HepG2 (cell line): ENCODE data around the gene CTNNA1. TPM values are rescaled to one million over a fixed set of nuclear protein-coding genes. Genes with fewer than 3 reads are reported as not detected.

Source experiments
- ATAC-seq: fragments of 200-7000 bp; cut with Tn5 transposase; 3 replicates; pipeline ENCODE4 v1.9.1; 2020; ENCODE audit warnings: mild to moderate bottlenecking, moderate library complexity
- BruUV-seq: library from RNA; stranded (reverse); fragments of 400-500 nt; replicated peaks from 2 replicates; lab custom pipeline; 2021; lab: Mats Ljungman, UMichigan
- CTCF ChIA-PET: fragments of 300-600 bp; formaldehyde crosslinking; extraction: SDS; loops from one replicate; lab custom pipeline; 2021; ENCODE audit warnings: low total read pairs, inconsistent platforms, low intra/inter-chr PET ratio; lab: Yijun Ruan, JAX
- POLR2A ChIA-PET: fragments of 350-600 bp; sonication (Branson Sonifier 250); formaldehyde crosslinking; loops from one replicate; lab custom pipeline; 2020; ENCODE audit warnings: antibody characterized with exemption, inconsistent platforms; lab: Yijun Ruan, JAX
- DNase-seq: peaks from one replicate; pipeline ENCODE4 v3.0.0-alpha.2; 2015; ENCODE audit warnings: low spot score
- FAIRE-seq: peaks from 3 replicates; lab custom pipeline; 2011; peaks lifted over from hg19 to GRCh38; lab: Jason Lieb, UNC
- H2AFZ ChIP-seq: one replicate; pipeline ENCODE4 v1.6.1; 2011; ENCODE audit warnings: low read length, inconsistent platforms
- H3K27ac ChIP-seq: fragments of 300-600 bp; 3 replicates; pipeline ENCODE4 v1.8.0; 2011; ENCODE audit warnings: mixed run types, mild to moderate bottlenecking, mixed read lengths, low read length, inconsistent platforms; ENCODE audit not compliant: insufficient read depth; ENCODE audit errors: extremely low read length
- H3K27me3 ChIP-seq, 2 experiments: fragments of 200-600 bp in 1 of 2; 2 replicates in 1 of 2; 3 replicates in 1 of 2; pipeline versions ENCODE4 v1.6.0 to v1.8.0; 2011; ENCODE audit warnings: low read length in 2 of 2, mild to moderate bottlenecking in 2 of 2, moderate library complexity in 2 of 2, inconsistent platforms in 1 of 2; ENCODE audit not compliant: insufficient read depth in 2 of 2, control insufficient read depth in 1 of 2
- H3K36me3 ChIP-seq, 2 experiments: fragments of 200-600 bp in 1 of 2; replicated peaks in 1 of 2; 2 replicates in 1 of 2; 3 replicates in 1 of 2; pipeline versions ENCODE4 v1.5.1 to v1.8.0; 2011; ENCODE audit warnings: low read length in 2 of 2, inconsistent platforms in 1 of 2; ENCODE audit not compliant: insufficient read depth in 2 of 2, control insufficient read depth in 1 of 2
- H3K4me1 ChIP-seq: 2 replicates; pipeline ENCODE4 v1.5.1; 2012; ENCODE audit warnings: low read length, inconsistent platforms; ENCODE audit not compliant: insufficient read depth
- H3K4me2 ChIP-seq: 2 replicates; pipeline ENCODE4 v1.6.0; 2011; ENCODE audit warnings: low read depth, low read length, inconsistent platforms
- H3K4me3 ChIP-seq, 3 experiments: fragments of 200-600 bp in 1 of 3; sonication (generic), shearing (Covaris generic) in 1 of 3; replicated peaks in 1 of 3; 2 replicates each; pipeline ENCODE4 v1.5.1; 2011 to 2016; ENCODE audit warnings: low read length in 3 of 3, inconsistent platforms in 2 of 3, low read depth in 2 of 3, mild to moderate bottlenecking in 2 of 3, control low read depth in 1 of 3, mixed read lengths in 1 of 3; ENCODE audit not compliant: insufficient read depth in 1 of 3
- H3K79me2 ChIP-seq: one replicate; pipeline ENCODE4 v1.6.1; 2011; ENCODE audit warnings: low read length, inconsistent platforms; ENCODE audit not compliant: insufficient read depth
- H3K9ac ChIP-seq: 2 replicates; pipeline ENCODE4 v1.6.0; 2011; ENCODE audit warnings: mild to moderate bottlenecking, low read depth, low read length, inconsistent platforms; ENCODE audit not compliant: insufficient read depth
- H3K9me3 ChIP-seq: 2 replicates; pipeline ENCODE4 v1.5.1; 2012; ENCODE audit warnings: mild to moderate bottlenecking, low read length
- H4K20me1 ChIP-seq: 2 replicates; pipeline ENCODE4 v1.6.0; 2011; ENCODE audit warnings: inconsistent platforms, mild to moderate bottlenecking, low read length, moderate library complexity; ENCODE audit not compliant: insufficient read depth
- RBM22 ChIP-seq: fragments of 200-400 bp; formaldehyde crosslinking; optimal IDR thresholded peaks from 2 replicates; pipeline ENCODE3; 2017; ENCODE audit warnings: mild to moderate bottlenecking, low read length, moderate library complexity
- SOX13 ChIP-seq, 3 experiments: fragments of 450-650 bp in 1 of 3; sonication (generic) in 1 of 3; formaldehyde crosslinking in 1 of 3; IDR thresholded peaks in 2 of 3; conservative IDR thresholded peaks in 1 of 3; 2 replicates each; pipeline versions ENCODE4 v1.5.0 to v1.6.1; 2016 to 2020; ENCODE audit warnings: antibody characterized with exemption in 1 of 3, mild to moderate bottlenecking in 1 of 3, missing compliant biosample characterization in 1 of 3, missing genetic modification reagents in 1 of 3, moderate library complexity in 1 of 3
- TEAD3 ChIP-seq: optimal IDR thresholded peaks from 2 replicates; pipeline ENCODE3; 2016; ENCODE audit warnings: borderline replicate concordance
- ZFP36L1 ChIP-seq: sonication (generic); formaldehyde crosslinking; IDR thresholded peaks from 2 replicates; pipeline ENCODE4 v1.8.0; 2022; ENCODE audit warnings: mild to moderate bottlenecking, missing genetic modification reagents, moderate library complexity
- ZNF10 ChIP-seq: sonication (generic); formaldehyde crosslinking; IDR thresholded peaks from 2 replicates; pipeline ENCODE4 v1.4.0; 2020; ENCODE audit warnings: mild to moderate bottlenecking, low read depth, missing genetic modification reagents, borderline replicate concordance
- ZNF12 ChIP-seq: sonication (generic); formaldehyde crosslinking; IDR thresholded peaks from 2 replicates; pipeline ENCODE4 v1.5.0; 2020; ENCODE audit warnings: missing genetic modification reagents
- ZNF230 ChIP-seq: sonication (generic); formaldehyde crosslinking; IDR thresholded peaks from 2 replicates; pipeline ENCODE4 v1.4.0; 2020; ENCODE audit warnings: mild to moderate bottlenecking, missing genetic modification reagents
- ZNF703 ChIP-seq: sonication (generic); formaldehyde crosslinking; IDR thresholded peaks from 2 replicates; pipeline ENCODE4 v1.5.1; 2020; ENCODE audit warnings: missing genetic modification reagents, mild to moderate bottlenecking, moderate library complexity, borderline replicate concordance
- ZNF775 ChIP-seq: sonication (generic); formaldehyde crosslinking; IDR thresholded peaks from 2 replicates; pipeline ENCODE4 v1.4.0; 2020; ENCODE audit warnings: missing genetic modification reagents, mild to moderate bottlenecking, moderate library complexity, borderline replicate concordance
- WGBS: methylation state at CpG from one replicate; pipeline ENCODE4 v1.1.6; 2017; ENCODE audit warnings: low lambda C conversion rate; 5-methylcytosine and 5-hydroxymethylcytosine counted together
- in situ Hi-C: cut with HindIII; loops from 2 replicates; pipeline ENCODE4 v1.10.0; 2017; ENCODE audit warnings: low pct_unique_long_range_greater_than_20kb; ENCODE audit not compliant: extremely low pct_ligation_motif_present
- intact Hi-C: fragments of 100-400 bp; cut with micrococcal nuclease; formaldehyde crosslinking; loops from one replicate; pipeline ENCODE4 v1.10.0; 2022; ENCODE audit not compliant: unreplicated experiment
- polyA plus RNA-seq, 8 experiments: library from polyadenylated mRNA; depleted of rRNA in 3 of 8; stranded (reverse) in 7 of 8; unstranded in 1 of 8; fragments of >200 nt; fragmentation: Illumina TruSeq in 4 of 8; extraction: Trizol in 4 of 8; gene quantifications; 2 replicates each; pipeline versions ENCODE4 v1.2.1 to v1.2.3, GENCODE V29; 2011 to 2016; ENCODE audit warnings: low read depth in 4 of 8, missing spikeins in 1 of 8, mixed read lengths in 1 of 8; ENCODE audit not compliant: insufficient read depth in 1 of 8
- total RNA-seq, 5 experiments: library from RNA; depleted of rRNA; stranded (reverse); fragments of >200 nt; fragmentation: Illumina TruSeq; extraction: Trizol; gene quantifications; 2 replicates each; pipeline ENCODE4 v1.2.3, GENCODE V29; 2016; ENCODE audit warnings: low read depth in 1 of 5
- TF ChIP-seq, protein P1 (sequence below): sonication (generic); formaldehyde crosslinking; IDR thresholded peaks from 2 replicates; pipeline ENCODE4 v1.4.0; 2020; ENCODE audit warnings: missing genetic modification reagents
- TF ChIP-seq, protein P2 (sequence below): sonication (generic); formaldehyde crosslinking; IDR thresholded peaks from 2 replicates; pipeline ENCODE4 v1.9.0; 2021; ENCODE audit warnings: missing genetic modification reagents, borderline replicate concordance
- TF ChIP-seq, protein P3 (sequence below): sonication (generic); formaldehyde crosslinking; conservative IDR thresholded peaks from 2 replicates; pipeline ENCODE4 v1.8.0; 2022; ENCODE audit warnings: mild to moderate bottlenecking, moderate library complexity, missing genetic modification reagents

Gene CTNNA1
- total and polyA plus RNA-seq, 2 of the 13 experiments (the other 11 are each of a cell fraction or from before 2014, with no cell fraction given), result 66.8 to 162 TPM

DNA sequence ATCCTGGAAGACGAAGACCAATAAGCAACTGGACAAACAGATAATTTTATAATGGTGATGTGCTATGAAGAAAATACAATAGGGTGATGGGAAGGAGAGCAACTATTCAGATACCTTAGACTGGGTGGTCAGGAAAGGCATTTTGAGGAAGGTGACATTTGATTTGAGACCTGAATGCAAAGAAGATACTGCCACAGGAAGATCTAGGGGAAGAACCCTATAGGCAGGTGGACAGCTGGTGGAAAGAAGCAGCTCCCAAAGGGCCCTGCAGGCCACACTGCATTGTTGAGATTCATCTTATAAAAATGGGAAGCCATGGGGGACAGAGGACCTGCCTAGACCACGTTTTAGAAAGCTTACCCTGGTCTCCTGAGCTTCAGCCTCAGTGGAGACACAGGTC, 19.7 kb upstream of the CTNNA1 start (continued):
- no peak for TF ChIP-seq ZNF12
- TF ChIP-seq, protein P1, sequence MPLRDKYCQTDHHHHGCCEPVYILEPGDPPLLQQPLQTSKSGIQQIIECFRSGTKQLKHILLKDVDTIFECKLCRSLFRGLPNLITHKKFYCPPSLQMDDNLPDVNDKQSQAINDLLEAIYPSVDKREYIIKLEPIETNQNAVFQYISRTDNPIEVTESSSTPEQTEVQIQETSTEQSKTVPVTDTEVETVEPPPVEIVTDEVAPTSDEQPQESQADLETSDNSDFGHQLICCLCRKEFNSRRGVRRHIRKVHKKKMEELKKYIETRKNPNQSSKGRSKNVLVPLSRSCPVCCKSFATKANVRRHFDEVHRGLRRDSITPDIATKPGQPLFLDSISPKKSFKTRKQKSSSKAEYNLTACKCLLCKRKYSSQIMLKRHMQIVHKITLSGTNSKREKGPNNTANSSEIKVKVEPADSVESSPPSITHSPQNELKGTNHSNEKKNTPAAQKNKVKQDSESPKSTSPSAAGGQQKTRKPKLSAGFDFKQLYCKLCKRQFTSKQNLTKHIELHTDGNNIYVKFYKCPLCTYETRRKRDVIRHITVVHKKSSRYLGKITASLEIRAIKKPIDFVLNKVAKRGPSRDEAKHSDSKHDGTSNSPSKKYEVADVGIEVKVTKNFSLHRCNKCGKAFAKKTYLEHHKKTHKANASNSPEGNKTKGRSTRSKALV (CRISPR knock-in tag), result no peak
- no peak for TF ChIP-seq ZNF230 (CRISPR knock-in tag)

DNA sequence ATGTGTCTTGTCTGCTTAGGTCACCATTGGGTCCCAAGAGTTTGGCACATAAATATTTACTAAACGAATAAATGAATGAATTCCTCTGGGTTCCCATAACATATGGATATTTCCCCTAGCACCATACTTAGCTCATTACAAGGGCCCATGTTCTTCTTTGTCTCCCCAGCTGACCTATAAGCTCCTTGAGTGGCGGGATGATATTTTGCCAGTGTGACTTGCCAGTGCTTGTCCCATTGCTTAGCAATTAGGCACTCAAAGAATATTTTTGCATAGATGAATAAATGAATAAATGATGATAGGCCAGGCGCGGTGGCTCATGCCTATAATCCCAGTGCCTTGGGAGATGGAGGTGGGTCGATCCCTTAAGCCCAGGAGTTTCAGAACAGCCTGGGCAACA, 16.9 kb upstream of the CTNNA1 start:
- ChIA-PET POLR2A (no interaction called here), CTCF (no interaction called here)
- Histone ChIP-seq H3K4me2 (no peak overlapping the region), H3K4me1 (peaks cover 30% of the 10 kb centered on the region), H2AFZ (no peak overlapping the region), H3K9me3 (no peaks in the 10 kb centered on the region), H3K9ac (no peak overlapping the region), H4K20me1 (no peaks in the 10 kb centered on the region), H3K4me3 (no peak overlapping the region), H3K27ac (no peak overlapping the region), H3K79me2 (no peaks in the 10 kb centered on the region), H3K27me3 (no peaks in the 10 kb centered on the region), H3K36me3 (no peaks in the 10 kb centered on the region)
- DNase-seq (no peak), ATAC-seq (no peak), FAIRE-seq (no peak)
- BruUV-seq, result no TSS peak
- TF ChIP-seq, protein P2, sequence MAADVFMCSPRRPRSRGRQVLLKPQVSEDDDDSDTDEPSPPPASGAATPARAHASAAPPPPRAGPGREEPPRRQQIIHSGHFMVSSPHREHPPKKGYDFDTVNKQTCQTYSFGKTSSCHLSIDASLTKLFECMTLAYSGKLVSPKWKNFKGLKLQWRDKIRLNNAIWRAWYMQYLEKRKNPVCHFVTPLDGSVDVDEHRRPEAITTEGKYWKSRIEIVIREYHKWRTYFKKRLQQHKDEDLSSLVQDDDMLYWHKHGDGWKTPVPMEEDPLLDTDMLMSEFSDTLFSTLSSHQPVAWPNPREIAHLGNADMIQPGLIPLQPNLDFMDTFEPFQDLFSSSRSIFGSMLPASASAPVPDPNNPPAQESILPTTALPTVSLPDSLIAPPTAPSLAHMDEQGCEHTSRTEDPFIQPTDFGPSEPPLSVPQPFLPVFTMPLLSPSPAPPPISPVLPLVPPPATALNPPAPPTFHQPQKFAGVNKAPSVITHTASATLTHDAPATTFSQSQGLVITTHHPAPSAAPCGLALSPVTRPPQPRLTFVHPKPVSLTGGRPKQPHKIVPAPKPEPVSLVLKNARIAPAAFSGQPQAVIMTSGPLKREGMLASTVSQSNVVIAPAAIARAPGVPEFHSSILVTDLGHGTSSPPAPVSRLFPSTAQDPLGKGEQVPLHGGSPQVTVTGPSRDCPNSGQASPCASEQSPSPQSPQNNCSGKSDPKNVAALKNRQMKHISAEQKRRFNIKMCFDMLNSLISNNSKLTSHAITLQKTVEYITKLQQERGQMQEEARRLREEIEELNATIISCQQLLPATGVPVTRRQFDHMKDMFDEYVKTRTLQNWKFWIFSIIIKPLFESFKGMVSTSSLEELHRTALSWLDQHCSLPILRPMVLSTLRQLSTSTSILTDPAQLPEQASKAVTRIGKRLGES, result no peak
- TF ChIP-seq ZFP36L1 (CRISPR knock-in tag) (no peak), ZNF703 (CRISPR knock-in tag) (no peak), TEAD3 (CRISPR knock-in tag) (no peak), ZNF775 (no peak), SOX13 (IDR thresholded peaks at IDR 0.05) (no peak), SOX13 (CRISPR knock-in tag; conservative IDR thresholded peaks at IDR 0.05 in 1 of 2, IDR thresholded peaks at IDR 0.05 in 1 of 2) (no peak), ZNF10 (no peak), RBM22 (no peak)
- TF ChIP-seq, protein P3, sequence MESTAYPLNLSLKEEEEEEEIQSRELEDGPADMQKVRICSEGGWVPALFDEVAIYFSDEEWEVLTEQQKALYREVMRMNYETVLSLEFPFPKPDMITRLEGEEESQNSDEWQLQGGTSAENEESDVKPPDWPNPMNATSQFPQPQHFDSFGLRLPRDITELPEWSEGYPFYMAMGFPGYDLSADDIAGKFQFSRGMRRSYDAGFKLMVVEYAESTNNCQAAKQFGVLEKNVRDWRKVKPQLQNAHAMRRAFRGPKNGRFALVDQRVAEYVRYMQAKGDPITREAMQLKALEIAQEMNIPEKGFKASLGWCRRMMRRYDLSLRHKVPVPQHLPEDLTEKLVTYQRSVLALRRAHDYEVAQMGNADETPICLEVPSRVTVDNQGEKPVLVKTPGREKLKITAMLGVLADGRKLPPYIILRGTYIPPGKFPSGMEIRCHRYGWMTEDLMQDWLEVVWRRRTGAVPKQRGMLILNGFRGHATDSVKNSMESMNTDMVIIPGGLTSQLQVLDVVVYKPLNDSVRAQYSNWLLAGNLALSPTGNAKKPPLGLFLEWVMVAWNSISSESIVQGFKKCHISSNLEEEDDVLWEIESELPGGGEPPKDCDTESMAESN (CRISPR knock-in tag), result no peak
- intact Hi-C loops, result no loop called here
- WGBS, result 84% methylated on average over 5 of the region's 5 CpGs
- in situ Hi-C loops, result no loop called here
